ENCODE measurements around the gene NR3C1. TPM values are rescaled to one million over a fixed set of nuclear protein-coding genes. Genes with fewer than 3 reads are reported as not detected.

The NR3C1 gene
- total RNA-seq, 1 donor from 2014 or later: 47.8 TPM

GRCh38 chr5:143352691-143353090 lies 50.8 kb downstream of the NR3C1 start:
- TF ChIP-seq CTCF (IDR thresholded peaks at IDR 0.05): no peak
- DNase-seq (ENCODE audit: extremely low spot score, unreplicated experiment): no peak
- no peaks in the 10 kb centered on the region for H3K27me3 Mint-ChIP-seq (ENCODE audit: unreplicated experiment)
- H3K4me1 Mint-ChIP-seq (ENCODE audit: unreplicated experiment): peaks cover 35% of the 10 kb centered on the region
- H3K36me3 Mint-ChIP-seq (ENCODE audit: unreplicated experiment): no peaks in the 10 kb centered on the region
- no peak overlapping the region for H3K4me3 Mint-ChIP-seq (ENCODE audit: unreplicated experiment)
- H3K27ac Mint-ChIP-seq (ENCODE audit: unreplicated experiment): no peak overlapping the region
- no peaks in the 10 kb centered on the region for H3K9me3 Mint-ChIP-seq (ENCODE audit: unreplicated experiment)

DNA sequence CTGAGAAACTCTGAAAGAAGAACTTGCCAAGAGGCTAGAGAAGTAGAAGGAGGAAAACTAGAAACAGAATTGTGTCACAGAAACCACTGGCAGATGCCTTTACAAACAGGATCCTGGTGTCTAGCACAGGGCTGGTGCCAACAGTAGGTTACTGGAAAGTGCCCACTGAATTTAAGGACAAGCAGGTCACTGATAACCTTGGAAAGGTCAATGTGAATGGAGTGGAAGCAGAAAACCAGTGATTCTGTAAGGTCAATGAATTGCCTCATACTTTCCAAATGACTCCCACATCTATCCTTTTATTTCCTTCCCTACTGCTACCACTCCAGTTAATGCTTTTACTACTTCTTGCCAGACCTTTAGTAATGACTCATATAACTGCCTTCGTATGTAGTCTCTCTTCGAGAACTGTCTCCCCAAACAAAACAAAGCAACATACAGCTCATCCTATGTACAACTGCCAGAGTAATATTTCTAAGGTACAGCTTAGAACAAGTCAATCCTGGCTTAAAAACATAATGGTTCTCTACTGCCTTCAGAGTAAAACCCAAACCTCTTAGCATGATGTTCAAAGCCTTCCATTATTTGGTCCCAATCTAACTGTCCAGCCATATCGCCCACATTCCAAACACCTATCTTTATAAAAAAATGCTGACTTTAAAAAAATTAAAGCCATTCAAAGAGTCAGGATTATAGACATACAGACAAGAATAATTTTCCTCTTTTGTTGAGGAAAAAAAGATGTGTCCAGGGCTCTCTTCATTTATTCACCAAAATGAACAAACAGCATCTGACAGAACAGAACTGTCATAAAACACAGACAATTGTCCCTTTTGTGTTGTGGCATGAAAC lies 52.5 kb downstream of the NR3C1 start:
- Mint-ChIP-seq H3K4me1 (ENCODE audit: unreplicated experiment) (peaks cover 41% of the 10 kb centered on the region), H3K36me3 (ENCODE audit: unreplicated experiment) (no peaks in the 10 kb centered on the region), H3K4me3 (ENCODE audit: unreplicated experiment) (no peak overlapping the region), H3K27ac (ENCODE audit: unreplicated experiment) (no peak overlapping the region), H3K9me3 (ENCODE audit: unreplicated experiment) (no peaks in the 10 kb centered on the region), H3K27me3 (ENCODE audit: unreplicated experiment) (no peaks in the 10 kb centered on the region)
- DNase-seq (ENCODE audit: extremely low spot score, unreplicated experiment): no peak
- no peak for TF ChIP-seq CTCF (IDR thresholded peaks at IDR 0.05)

DNA sequence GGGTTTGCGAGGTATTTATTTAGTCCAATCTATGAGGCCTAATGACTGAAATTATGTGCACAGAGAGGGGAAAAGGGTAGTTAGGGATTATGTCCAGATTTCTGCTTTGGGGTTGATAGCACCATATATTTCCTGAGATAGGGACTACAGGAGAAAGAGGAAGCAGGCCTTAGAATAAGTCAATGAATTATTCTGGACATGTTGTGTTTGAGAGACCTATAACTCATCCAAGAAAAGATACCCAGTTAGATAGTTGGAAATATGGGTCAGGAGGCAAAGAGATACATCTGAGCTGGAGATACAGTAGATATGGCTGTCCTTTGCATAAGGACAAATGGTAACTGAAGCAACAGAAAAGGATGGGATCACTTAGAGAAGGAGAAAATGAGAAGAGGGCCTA lies 53.1 kb downstream of the NR3C1 start:
- Mint-ChIP-seq H3K4me1 (ENCODE audit: unreplicated experiment) (peaks cover 38% of the 10 kb centered on the region), H3K4me3 (ENCODE audit: unreplicated experiment) (no peak overlapping the region), H3K36me3 (ENCODE audit: unreplicated experiment) (no peaks in the 10 kb centered on the region), H3K27me3 (ENCODE audit: unreplicated experiment) (no peaks in the 10 kb centered on the region), H3K27ac (ENCODE audit: unreplicated experiment) (no peak overlapping the region), H3K9me3 (ENCODE audit: unreplicated experiment) (no peaks in the 10 kb centered on the region)
- no peak for DNase-seq (ENCODE audit: extremely low spot score, unreplicated experiment)
- TF ChIP-seq CTCF (IDR thresholded peaks at IDR 0.05): no peak

DNA sequence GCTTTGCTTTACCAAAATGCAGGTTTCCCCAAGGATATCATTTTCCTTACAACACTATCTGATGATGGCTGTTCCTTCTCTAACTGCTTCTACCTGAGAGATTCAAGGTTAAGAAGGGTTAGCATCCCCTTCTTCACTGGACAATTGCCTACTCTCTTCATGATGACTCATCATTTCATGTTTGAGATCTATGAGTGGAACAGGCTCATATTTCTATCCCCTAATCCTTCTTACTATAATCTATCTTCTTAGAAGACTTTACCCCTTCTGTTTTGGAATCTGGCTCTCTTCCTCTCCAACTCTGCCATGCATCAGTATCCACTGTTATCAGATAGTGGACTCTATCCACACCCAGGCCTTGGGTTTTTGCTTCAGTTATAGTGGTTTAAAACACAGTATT lies 54.3 kb downstream of the NR3C1 start:
- peaks cover 35% of the 10 kb centered on the region for H3K4me1 Mint-ChIP-seq (ENCODE audit: unreplicated experiment)
- H3K4me3 Mint-ChIP-seq (ENCODE audit: unreplicated experiment): no peak overlapping the region
- DNase-seq (ENCODE audit: extremely low spot score, unreplicated experiment): no peak
- H3K9me3 Mint-ChIP-seq (ENCODE audit: unreplicated experiment): no peaks in the 10 kb centered on the region
- H3K36me3 Mint-ChIP-seq (ENCODE audit: unreplicated experiment): no peaks in the 10 kb centered on the region
- no peak overlapping the region for H3K27ac Mint-ChIP-seq (ENCODE audit: unreplicated experiment)
- no peak for TF ChIP-seq CTCF (IDR thresholded peaks at IDR 0.05)
- H3K27me3 Mint-ChIP-seq (ENCODE audit: unreplicated experiment): no peaks in the 10 kb centered on the region

DNA sequence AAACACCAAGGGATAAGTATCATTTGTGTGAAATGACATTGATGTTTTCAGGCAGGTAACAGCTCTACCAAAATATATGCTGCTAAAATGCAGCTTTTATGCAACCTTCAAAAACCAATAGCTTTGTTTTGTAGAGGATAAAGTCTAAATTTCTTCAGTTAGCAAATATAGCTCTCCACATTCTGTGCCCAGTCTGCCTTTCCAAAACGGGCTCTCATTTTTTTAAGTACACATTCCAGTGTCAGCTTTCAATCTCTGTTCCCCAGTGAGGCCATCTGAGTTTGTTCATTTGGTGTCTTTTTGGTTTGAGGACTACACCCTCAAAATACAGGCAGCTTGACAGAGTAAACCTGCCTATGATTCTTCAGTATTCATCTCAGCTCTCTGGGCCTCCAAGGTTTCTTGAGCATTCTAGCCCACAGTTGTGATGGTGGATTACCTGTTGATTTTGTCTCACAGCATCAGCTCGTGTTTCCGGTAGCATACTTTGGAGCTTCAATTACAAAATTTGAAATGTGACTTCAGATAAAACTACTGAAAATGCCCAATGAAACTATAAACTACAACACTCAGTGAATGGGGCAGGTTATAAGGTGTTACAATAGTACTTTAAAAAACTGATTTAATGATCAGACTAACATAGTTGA lies 55.7 kb downstream of the NR3C1 start:
- peaks cover 30% of the 10 kb centered on the region for H3K4me1 Mint-ChIP-seq (ENCODE audit: unreplicated experiment)
- DNase-seq (ENCODE audit: extremely low spot score, unreplicated experiment): no peak
- no peaks in the 10 kb centered on the region for H3K36me3 Mint-ChIP-seq (ENCODE audit: unreplicated experiment)
- TF ChIP-seq CTCF (IDR thresholded peaks at IDR 0.05): no peak
- H3K27me3 Mint-ChIP-seq (ENCODE audit: unreplicated experiment): no peaks in the 10 kb centered on the region
- H3K27ac Mint-ChIP-seq (ENCODE audit: unreplicated experiment): peak overlapping the region; percentile 81
- no peaks in the 10 kb centered on the region for H3K9me3 Mint-ChIP-seq (ENCODE audit: unreplicated experiment)
- no peak overlapping the region for H3K4me3 Mint-ChIP-seq (ENCODE audit: unreplicated experiment)

Data from osteocyte (in vitro differentiated cells).